ENCODE measurements around the gene GDI1. TPM values are rescaled to one million over a fixed set of nuclear protein-coding genes. Genes with fewer than 3 reads are reported as not detected.

The GDI1 gene
- total RNA-seq, 1 donor from 2014 or later, result 118 TPM

- Mint-ChIP-seq H3K9me3 (no peaks in the 10 kb centered on the region), H3K27me3 (no peaks in the 10 kb centered on the region), H3K4me3 (no peak overlapping the region), H3K27ac (no peak overlapping the region), H3K36me3 (ENCODE audit: low read depth) (peaks cover 13% of the 10 kb centered on the region), H3K4me1 (peaks cover 4% of the 10 kb centered on the region)
- intact Hi-C loops (cut with micrococcal nuclease), result no loop called here
- DNase-seq, result no peak
These were observed 17.1 kb upstream of the GDI1 start for GRCh38 chrX:154419688-154420401.

- no peaks in the 10 kb centered on the region for H3K27me3 Mint-ChIP-seq
- H3K4me1 Mint-ChIP-seq, result peaks cover 4% of the 10 kb centered on the region
- DNase-seq, result no peak
- no peak overlapping the region for H3K4me3 Mint-ChIP-seq
- no peaks in the 10 kb centered on the region for H3K9me3 Mint-ChIP-seq
- peaks cover 9% of the 10 kb centered on the region for H3K36me3 Mint-ChIP-seq (ENCODE audit: low read depth)
- intact Hi-C loops (cut with micrococcal nuclease), result no loop called here
- H3K27ac Mint-ChIP-seq, result no peak overlapping the region
These were observed 16.6 kb upstream of the GDI1 start for GRCh38 chrX:154420402-154420756.

- intact Hi-C loops (cut with micrococcal nuclease), result no loop called here
These were observed 9.8 kb upstream of the GDI1 start for GRCh38 chrX:154426916-154427770.

GRCh38 chrX:154428176-154429171 lies 8.5 kb upstream of the GDI1 start, which contains the start of gene ATP6AP1:
Gene ATP6AP1, plus strand, starts transcription at chrX:154428677. Its CDS starts 16 bp downstream, at chrX:154428693.
- Mint-ChIP-seq H3K4me1 (peaks cover 25% of the 10 kb centered on the region), H3K9me3 (no peaks in the 10 kb centered on the region), H3K4me3 (peak within 1 kb of the TSS; percentile 84), H3K27me3 (no peaks in the 10 kb centered on the region), H3K36me3 (ENCODE audit: low read depth) (peaks cover 13% of the 10 kb centered on the region), H3K27ac (peak within 1 kb of the TSS; percentile 75)
- intact Hi-C loops (cut with micrococcal nuclease), result loop anchor here (1.0 kb wide), 1 partner anchor 16 kb away; no protein-coding TSS in a partner anchor
- peak; percentile 96 for DNase-seq

More at GRCh38 chrX:154426916-154427770, 9.8 kb upstream of the GDI1 start:
- DNase-seq, result no peak
- peak overlapping the region; percentile 84 for H3K4me3 Mint-ChIP-seq
- peaks cover 25% of the 10 kb centered on the region for H3K4me1 Mint-ChIP-seq
- peaks cover 6% of the 10 kb centered on the region for H3K36me3 Mint-ChIP-seq (ENCODE audit: low read depth)
- H3K27ac Mint-ChIP-seq, result no peak overlapping the region
- H3K9me3 Mint-ChIP-seq, result no peaks in the 10 kb centered on the region
- H3K27me3 Mint-ChIP-seq, result no peaks in the 10 kb centered on the region

GRCh38 chrX:154429711-154430110 lies 7.2 kb upstream of the GDI1 start:
- peaks cover 15% of the 10 kb centered on the region for H3K36me3 Mint-ChIP-seq (ENCODE audit: low read depth)
- H3K4me3 Mint-ChIP-seq, result peak overlapping the region; percentile 84
- DNase-seq, result no peak
- intact Hi-C loops (cut with micrococcal nuclease), result no loop called here
- H3K4me1 Mint-ChIP-seq, result peaks cover 21% of the 10 kb centered on the region
- peak overlapping the region; percentile 73 for H3K27ac Mint-ChIP-seq
- H3K9me3 Mint-ChIP-seq, result no peaks in the 10 kb centered on the region
- H3K27me3 Mint-ChIP-seq, result no peaks in the 10 kb centered on the region

- no peaks in the 10 kb centered on the region for H3K27me3 Mint-ChIP-seq
- no peak overlapping the region for H3K4me3 Mint-ChIP-seq
- intact Hi-C loops (cut with micrococcal nuclease), result no loop called here
- H3K36me3 Mint-ChIP-seq (ENCODE audit: low read depth), result peaks cover 15% of the 10 kb centered on the region
- peak overlapping the region; percentile 81 for H3K27ac Mint-ChIP-seq
- DNase-seq, result no peak
- H3K9me3 Mint-ChIP-seq, result no peaks in the 10 kb centered on the region
- H3K4me1 Mint-ChIP-seq, result peaks cover 21% of the 10 kb centered on the region
These were observed 6.5 kb upstream of the GDI1 start for GRCh38 chrX:154430479-154430878.

- H3K27ac Mint-ChIP-seq, result peak overlapping the region; percentile 81
- H3K36me3 Mint-ChIP-seq (ENCODE audit: low read depth), result peaks cover 19% of the 10 kb centered on the region
- H3K4me1 Mint-ChIP-seq, result peaks cover 21% of the 10 kb centered on the region
- intact Hi-C loops (cut with micrococcal nuclease), result no loop called here
- DNase-seq, result no peak
- H3K27me3 Mint-ChIP-seq, result no peaks in the 10 kb centered on the region
- H3K9me3 Mint-ChIP-seq, result no peaks in the 10 kb centered on the region
- no peak overlapping the region for H3K4me3 Mint-ChIP-seq
These were observed 6.0 kb upstream of the GDI1 start for GRCh38 chrX:154430916-154431315.

- Mint-ChIP-seq H3K4me3 (peak overlapping the region; percentile 32), H3K27me3 (no peaks in the 10 kb centered on the region), H3K36me3 (ENCODE audit: low read depth) (peaks cover 23% of the 10 kb centered on the region), H3K27ac (peak overlapping the region; percentile 20), H3K4me1 (peaks cover 24% of the 10 kb centered on the region), H3K9me3 (no peaks in the 10 kb centered on the region)
- DNase-seq, result no peak
- intact Hi-C loops (cut with micrococcal nuclease), result no loop called here
These were observed 5.6 kb upstream of the GDI1 start for GRCh38 chrX:154431341-154431740.

- Mint-ChIP-seq H3K9me3 (no peaks in the 10 kb centered on the region), H3K4me1 (peaks cover 25% of the 10 kb centered on the region), H3K4me3 (no peak overlapping the region), H3K27ac (no peak overlapping the region), H3K27me3 (no peaks in the 10 kb centered on the region), H3K36me3 (ENCODE audit: low read depth) (peaks cover 24% of the 10 kb centered on the region)
- intact Hi-C loops (cut with micrococcal nuclease), result no loop called here
- no peak for DNase-seq
These were observed 4.7 kb upstream of the GDI1 start for GRCh38 chrX:154432210-154432609.

GRCh38 chrX:154433605-154434004 lies 3.3 kb upstream of the GDI1 start:
- Mint-ChIP-seq H3K27ac (no peak overlapping the region), H3K27me3 (no peaks in the 10 kb centered on the region), H3K4me3 (no peak overlapping the region), H3K36me3 (ENCODE audit: low read depth) (peaks cover 28% of the 10 kb centered on the region), H3K4me1 (peaks cover 27% of the 10 kb centered on the region), H3K9me3 (no peaks in the 10 kb centered on the region)
- DNase-seq, result no peak
- intact Hi-C loops (cut with micrococcal nuclease), result no loop called here

GRCh38 chrX:154434394-154435168 lies 2.4 kb upstream of the GDI1 start:
- Mint-ChIP-seq H3K4me1 (peaks cover 24% of the 10 kb centered on the region), H3K9me3 (no peaks in the 10 kb centered on the region), H3K36me3 (ENCODE audit: low read depth) (peaks cover 30% of the 10 kb centered on the region), H3K27ac (no peak overlapping the region), H3K4me3 (no peak overlapping the region), H3K27me3 (no peaks in the 10 kb centered on the region)
- no peak for DNase-seq
- intact Hi-C loops (cut with micrococcal nuclease), result loop anchor here (5.0 kb wide), 2 partner anchors 37 to 58 kb away; partner anchors contain the start of genes RPL10 and SLC10A3

- Mint-ChIP-seq H3K27ac (no peak overlapping the region), H3K4me1 (peaks cover 20% of the 10 kb centered on the region), H3K9me3 (no peaks in the 10 kb centered on the region), H3K36me3 (ENCODE audit: low read depth) (peaks cover 33% of the 10 kb centered on the region), H3K27me3 (no peaks in the 10 kb centered on the region), H3K4me3 (no peak overlapping the region)
- no peak for DNase-seq
- intact Hi-C loops (cut with micrococcal nuclease), result loop anchor here (5.0 kb wide), 2 partner anchors 38 to 57 kb away; partner anchors contain the start of genes RPL10 and SLC10A3
These were observed 1.7 kb upstream of the GDI1 start for GRCh38 chrX:154435171-154435733.

Measured in activated CD4-positive, alpha-beta T cell treated with anti-CD3 and anti-CD28 coated beads, Interleukin-2, amount 10 ng/mL, durations not matched to agents 24 days and 14 days (primary cell).